HCT116 (cell line): ENCODE data around the gene MPV17. TPM values are rescaled to one million over a fixed set of nuclear protein-coding genes. Genes with fewer than 3 reads are reported as not detected.

Experiments
- ATAC-seq: fragments of 200-7000 bp; cut with Tn5 transposase; 2 replicates; pipeline ENCODE4 v1.9.1; 2020; ENCODE audit warnings: mild to moderate bottlenecking, moderate library complexity
- BruUV-seq: library from RNA; stranded (reverse); fragments of 400-500 nt; replicated peaks from 2 replicates; lab custom pipeline; 2021; lab: Mats Ljungman, UMichigan
- CTCF ChIA-PET: fragments of 300-600 bp; sonication (Branson Sonifier 250); formaldehyde crosslinking; loops from one replicate; lab custom pipeline; 2021; ENCODE audit warnings: antibody characterized with exemption; lab: Charles Lee
- POLR2A ChIA-PET: fragments of 300-600, 350-600 bp; sonication (Branson Sonifier 250); formaldehyde crosslinking; loops from one replicate; lab custom pipeline; 2021; ENCODE audit warnings: antibody characterized with exemption; lab: Charles Lee
- RAD21 ChIA-PET, 2 experiments: fragments of 300-600 bp; sonication (Branson Sonifier 250); formaldehyde crosslinking; loops; one replicate each; lab custom pipeline; 2023; ENCODE audit warnings: low total read pairs in 2 of 2; ENCODE audit not compliant: uncharacterized antibody in 2 of 2, unreplicated experiment in 2 of 2, low non-redundant PET in 1 of 2; lab: Charles Lee
- DNase-seq: peaks from one replicate; pipeline ENCODE4 v3.0.0-alpha.2; 2010; ENCODE audit warnings: low read depth, low spot score
- H2AFZ ChIP-seq: fragments of 200-600 bp; shearing (Covaris generic), sonication (generic); 2 replicates; pipeline ENCODE4 v1.6.1; 2017; ENCODE audit warnings: low read depth, mixed run types, mixed read lengths, antibody characterized with exemption, low read length; ENCODE audit not compliant: poor library complexity, severe bottlenecking
- H3K27ac ChIP-seq: 2 replicates; pipeline ENCODE4 v1.5.1; 2012; ENCODE audit warnings: low read depth, low read length
- H3K27me3 ChIP-seq: fragments of 200-600 bp; sonication (generic); 2 replicates; pipeline ENCODE4 v1.6.1; 2016; ENCODE audit warnings: mixed run types, low read length, mixed read lengths; ENCODE audit not compliant: insufficient read depth
- H3K36me3 ChIP-seq, 2 experiments: fragments of 200-500 bp in 1 of 2; fragments of 200-600 bp in 1 of 2; sonication (Bioruptor generic) in 1 of 2; sonication (generic) in 1 of 2; 2 replicates each; pipeline versions ENCODE4 v1.5.1 to v1.6.1; 2014 to 2016; ENCODE audit warnings: low read length in 2 of 2, inconsistent platforms in 1 of 2, mixed read lengths in 1 of 2, mixed run types in 1 of 2; ENCODE audit not compliant: insufficient read depth in 2 of 2, control insufficient read depth in 1 of 2
- H3K4me1 ChIP-seq, 2 experiments: fragments of 200-600 bp in 1 of 2; sonication (generic) in 1 of 2; 2 replicates each; pipeline versions ENCODE4 v1.5.1 to v1.6.1; 2012 to 2017; ENCODE audit warnings: low read length in 2 of 2, inconsistent platforms in 1 of 2, mild to moderate bottlenecking in 1 of 2, mixed read lengths in 1 of 2, mixed run types in 1 of 2, moderate library complexity in 1 of 2; ENCODE audit not compliant: insufficient read depth in 2 of 2, control insufficient read depth in 1 of 2
- H3K4me2 ChIP-seq: fragments of 200-600 bp; sonication (generic); 2 replicates; pipeline ENCODE4 v1.6.1; 2017; ENCODE audit warnings: mixed run types, low read length, mixed read lengths
- H3K4me3 ChIP-seq, 2 experiments: fragments of 200-600 bp in 1 of 2; sonication (generic) in 1 of 2; replicated peaks in 1 of 2; 2 replicates each; pipeline ENCODE4 v1.5.1; 2011 to 2016; ENCODE audit warnings: low read length in 2 of 2, control low read depth in 1 of 2, low read depth in 1 of 2, mild to moderate bottlenecking in 1 of 2, mixed read lengths in 1 of 2, mixed run types in 1 of 2
- H3K79me2 ChIP-seq: fragments of 200-600 bp; sonication (generic); 2 replicates; pipeline ENCODE4 v1.6.1; 2017; ENCODE audit warnings: mild to moderate bottlenecking, mixed run types, low read length, moderate library complexity, mixed read lengths; ENCODE audit not compliant: insufficient read depth
- H3K9ac ChIP-seq: fragments of 200-600 bp; sonication (generic); 2 replicates; pipeline ENCODE4 v1.6.1; 2016; ENCODE audit warnings: low read length, mixed read lengths
- H3K9me2 ChIP-seq: fragments of 200-600 bp; sonication (generic), shearing (Covaris generic); 2 replicates; pipeline ENCODE4 v1.6.1; 2017; ENCODE audit warnings: mixed run types, mild to moderate bottlenecking, moderate library complexity; ENCODE audit not compliant: insufficient read depth
- H3K9me3 ChIP-seq, 2 experiments: fragments of 200-500 bp in 1 of 2; fragments of 200-600 bp in 1 of 2; sonication (Bioruptor generic) in 1 of 2; sonication (generic) in 1 of 2; 2 replicates each; pipeline ENCODE4 v1.6.1; 2014 to 2017; ENCODE audit warnings: low read length in 2 of 2, mixed read lengths in 2 of 2, inconsistent platforms in 1 of 2, low read depth in 1 of 2, mild to moderate bottlenecking in 1 of 2, mixed run types in 1 of 2, moderate library complexity in 1 of 2; ENCODE audit not compliant: control insufficient read depth in 1 of 2, insufficient read depth in 1 of 2
- H4K20me1 ChIP-seq: fragments of 200-600 bp; sonication (generic), shearing (Covaris generic); 2 replicates; pipeline ENCODE4 v1.6.1; 2017; ENCODE audit warnings: mixed run types, mild to moderate bottlenecking, moderate library complexity; ENCODE audit not compliant: insufficient read depth
- CBX3 ChIP-seq: IDR thresholded peaks from 2 replicates; pipeline ENCODE4 v1.6.1; 2012; ENCODE audit warnings: low read depth
- CTCF ChIP-seq, 3 experiments: fragments of 200-600 bp in 1 of 3; sonication (generic) in 1 of 3; IDR thresholded peaks in 2 of 3; conservative IDR thresholded peaks in 1 of 3; 2 replicates each; pipeline ENCODE4 v1.5.1; 2012 to 2017; ENCODE audit warnings: low read depth in 2 of 3, low read length in 2 of 3, antibody characterized with exemption in 1 of 3, borderline replicate concordance in 1 of 3, control low read depth in 1 of 3, mild to moderate bottlenecking in 1 of 3, mixed read lengths in 1 of 3, mixed run types in 1 of 3, moderate library complexity in 1 of 3; ENCODE audit not compliant: insufficient read depth in 1 of 3
- JUND ChIP-seq: IDR thresholded peaks from 2 replicates; pipeline ENCODE4 v1.6.1; 2012
- POLR2A ChIP-seq: IDR thresholded peaks from 2 replicates; pipeline ENCODE4 v1.7.0; 2011; ENCODE audit warnings: borderline replicate concordance; ENCODE audit not compliant: insufficient read depth, insufficient read length; ENCODE audit errors: extremely low read depth
- SRF ChIP-seq: IDR thresholded peaks from 2 replicates; pipeline ENCODE4 v1.6.1; 2012; ENCODE audit warnings: low read depth
- YY1 ChIP-seq: IDR thresholded peaks from 2 replicates; pipeline ENCODE4 v1.6.1; 2011; ENCODE audit warnings: low read length, low read depth, moderate library complexity, mild to moderate bottlenecking; ENCODE audit not compliant: insufficient replicate concordance; ENCODE audit errors: extremely low read depth
- intact Hi-C: fragments of 100-400 bp; cut with micrococcal nuclease; formaldehyde crosslinking; loops from 2 replicates; pipeline ENCODE4 v1.10.0; 2022
- total RNA-seq: library from RNA; stranded (reverse); gene quantifications from one replicate; pipeline ENCODE4 v1.2.1, GENCODE V29; 2021; ENCODE audit not compliant: unreplicated experiment
- TF ChIP-seq, protein P1 (sequence below): IDR thresholded peaks from 2 replicates; pipeline ENCODE4 v1.6.1; 2012
- TF ChIP-seq, protein P2 (sequence below): IDR thresholded peaks from 2 replicates; pipeline ENCODE4 v1.6.1; 2012; ENCODE audit warnings: low read depth
- TF ChIP-seq, protein P3 (sequence below): IDR thresholded peaks from 2 replicates; pipeline ENCODE4 v1.6.1; 2012

Gene MPV17
- total RNA-seq, 1 experiment from 2014 or later: 55.4 TPM

DNA sequence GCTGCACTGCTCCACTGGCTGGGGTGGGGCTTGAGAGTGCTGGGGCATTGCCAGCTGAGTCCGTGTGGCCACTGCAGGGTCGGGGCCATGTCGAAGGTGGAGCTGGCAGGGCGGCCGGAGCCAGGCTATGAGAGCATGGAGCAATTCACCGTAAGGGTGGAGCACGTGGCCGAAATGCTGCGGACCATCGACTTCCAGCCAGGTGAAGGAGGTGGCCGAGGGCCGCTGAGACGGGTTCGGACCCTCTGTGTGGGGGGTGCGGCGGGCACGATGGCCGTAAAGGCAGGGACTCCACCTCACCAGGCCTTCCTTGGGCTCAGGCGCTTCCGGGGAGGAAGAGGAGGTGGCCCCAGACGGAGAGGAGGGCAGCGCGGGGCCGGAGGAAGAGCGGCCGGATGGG lies 16.8 kb downstream of the MPV17 start:
- no peak for DNase-seq
- intact Hi-C loops: no loop called here
- Histone ChIP-seq H3K9ac (no peak overlapping the region), H3K4me2 (no peak overlapping the region), H3K4me1 (peaks cover 0 to 8% of the 10 kb centered on the region in 2 experiments; a peak in 3 of 4 replicates), H3K36me3 (peaks cover 0 to 5% of the 10 kb centered on the region in 2 experiments; a peak in 1 of 4 replicates)
- TF ChIP-seq CTCF (IDR thresholded peaks at IDR 0.05 in 2 of 3, conservative IDR thresholded peaks at IDR 0.05 in 1 of 3; ENCODE audit: borderline replicate concordance in 1 of 3, insufficient read depth in 1 of 3, low read depth in 2 of 3, low read length in 2 of 3) (no peak), YY1 (no peak)
- TF ChIP-seq, all 23 proteins: peak for 0
- Histone ChIP-seq H3K4me3 (no peak overlapping the region), H3K9me3 (no peaks in the 10 kb centered on the region), H3K27me3 (no peaks in the 10 kb centered on the region), H3K27ac (no peak overlapping the region), H2AFZ (no peak overlapping the region), H3K79me2 (no peaks in the 10 kb centered on the region), H4K20me1 (no peaks in the 10 kb centered on the region), H3K9me2 (no peaks in the 10 kb centered on the region)
- ChIA-PET RAD21 (no interaction called here), POLR2A (no interaction called here), CTCF (no interaction called here)
- BruUV-seq: no TSS peak
- no peak for ATAC-seq

DNA sequence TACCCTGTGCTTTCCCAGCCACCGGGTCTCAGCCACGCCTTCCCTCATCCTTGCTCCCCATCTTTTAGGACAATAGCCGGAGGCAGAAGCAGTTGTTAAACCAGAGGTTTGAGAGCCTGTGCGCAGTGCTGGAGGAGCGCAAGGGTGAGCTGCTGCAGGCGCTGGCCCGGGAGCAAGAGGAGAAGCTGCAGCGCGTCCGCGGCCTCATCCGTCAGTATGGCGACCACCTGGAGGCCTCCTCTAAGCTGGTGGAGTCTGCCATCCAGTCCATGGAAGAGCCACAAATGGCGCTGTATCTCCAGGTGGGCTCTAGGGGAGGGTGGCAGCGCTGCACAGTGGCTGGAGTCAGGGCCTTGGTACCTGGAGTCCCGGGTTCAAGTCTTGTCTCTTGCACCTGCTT lies 17.4 kb downstream of the MPV17 start:
- ChIA-PET POLR2A (no interaction called here), RAD21 (no interaction called here), CTCF (no interaction called here)
- H3K36me3 ChIP-seq: peaks cover 0 to 5% of the 10 kb centered on the region in 2 experiments; a peak in 1 of 4 replicates
- H3K4me2 ChIP-seq: no peak overlapping the region
- H2AFZ ChIP-seq: no peak overlapping the region
- H3K4me3 ChIP-seq: no peak overlapping the region
- no TSS peak for BruUV-seq
- no peaks in the 10 kb centered on the region for H3K79me2 ChIP-seq
- intact Hi-C loops: no loop called here
- no peak overlapping the region for H3K27ac ChIP-seq
- H3K9me2 ChIP-seq: no peaks in the 10 kb centered on the region
- DNase-seq: no peak
- no peak for ATAC-seq
- H3K9ac ChIP-seq: no peak overlapping the region
- H3K27me3 ChIP-seq: no peaks in the 10 kb centered on the region
- no peaks in the 10 kb centered on the region for H4K20me1 ChIP-seq
- peaks cover 0 to 8% of the 10 kb centered on the region in 2 experiments; a peak in 3 of 4 replicates for H3K4me1 ChIP-seq
- H3K9me3 ChIP-seq: no peaks in the 10 kb centered on the region
- no peak for TF ChIP-seq SRF
- TF ChIP-seq, protein P1, sequence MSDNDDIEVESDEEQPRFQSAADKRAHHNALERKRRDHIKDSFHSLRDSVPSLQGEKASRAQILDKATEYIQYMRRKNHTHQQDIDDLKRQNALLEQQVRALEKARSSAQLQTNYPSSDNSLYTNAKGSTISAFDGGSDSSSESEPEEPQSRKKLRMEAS: no peak
- TF ChIP-seq CTCF (IDR thresholded peaks at IDR 0.05 in 2 of 3, conservative IDR thresholded peaks at IDR 0.05 in 1 of 3; ENCODE audit: borderline replicate concordance in 1 of 3, insufficient read depth in 1 of 3, low read depth in 2 of 3, low read length in 2 of 3): no peak
- TF ChIP-seq, protein P2, sequence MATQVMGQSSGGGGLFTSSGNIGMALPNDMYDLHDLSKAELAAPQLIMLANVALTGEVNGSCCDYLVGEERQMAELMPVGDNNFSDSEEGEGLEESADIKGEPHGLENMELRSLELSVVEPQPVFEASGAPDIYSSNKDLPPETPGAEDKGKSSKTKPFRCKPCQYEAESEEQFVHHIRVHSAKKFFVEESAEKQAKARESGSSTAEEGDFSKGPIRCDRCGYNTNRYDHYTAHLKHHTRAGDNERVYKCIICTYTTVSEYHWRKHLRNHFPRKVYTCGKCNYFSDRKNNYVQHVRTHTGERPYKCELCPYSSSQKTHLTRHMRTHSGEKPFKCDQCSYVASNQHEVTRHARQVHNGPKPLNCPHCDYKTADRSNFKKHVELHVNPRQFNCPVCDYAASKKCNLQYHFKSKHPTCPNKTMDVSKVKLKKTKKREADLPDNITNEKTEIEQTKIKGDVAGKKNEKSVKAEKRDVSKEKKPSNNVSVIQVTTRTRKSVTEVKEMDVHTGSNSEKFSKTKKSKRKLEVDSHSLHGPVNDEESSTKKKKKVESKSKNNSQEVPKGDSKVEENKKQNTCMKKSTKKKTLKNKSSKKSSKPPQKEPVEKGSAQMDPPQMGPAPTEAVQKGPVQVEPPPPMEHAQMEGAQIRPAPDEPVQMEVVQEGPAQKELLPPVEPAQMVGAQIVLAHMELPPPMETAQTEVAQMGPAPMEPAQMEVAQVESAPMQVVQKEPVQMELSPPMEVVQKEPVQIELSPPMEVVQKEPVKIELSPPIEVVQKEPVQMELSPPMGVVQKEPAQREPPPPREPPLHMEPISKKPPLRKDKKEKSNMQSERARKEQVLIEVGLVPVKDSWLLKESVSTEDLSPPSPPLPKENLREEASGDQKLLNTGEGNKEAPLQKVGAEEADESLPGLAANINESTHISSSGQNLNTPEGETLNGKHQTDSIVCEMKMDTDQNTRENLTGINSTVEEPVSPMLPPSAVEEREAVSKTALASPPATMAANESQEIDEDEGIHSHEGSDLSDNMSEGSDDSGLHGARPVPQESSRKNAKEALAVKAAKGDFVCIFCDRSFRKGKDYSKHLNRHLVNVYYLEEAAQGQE: no peak
- no peak for TF ChIP-seq POLR2A
- TF ChIP-seq, protein P3, sequence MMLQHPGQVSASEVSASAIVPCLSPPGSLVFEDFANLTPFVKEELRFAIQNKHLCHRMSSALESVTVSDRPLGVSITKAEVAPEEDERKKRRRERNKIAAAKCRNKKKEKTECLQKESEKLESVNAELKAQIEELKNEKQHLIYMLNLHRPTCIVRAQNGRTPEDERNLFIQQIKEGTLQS: no peak
- no peak for TF ChIP-seq JUND
- TF ChIP-seq CBX3: no peak
